GM18526 (cell line): Measurements from ENCODE around the gene SNX33.
A peak's percentile ranks its signal among the peaks of the same experiment; 100 is the strongest.

Source experiments
- POLR2A ChIP-seq: IDR thresholded peaks from 3 replicates; pipeline ENCODE4 v1.6.1; 2011; ENCODE audit not compliant: insufficient read length; ENCODE audit errors: extremely low read depth

Gene SNX33

DNA sequence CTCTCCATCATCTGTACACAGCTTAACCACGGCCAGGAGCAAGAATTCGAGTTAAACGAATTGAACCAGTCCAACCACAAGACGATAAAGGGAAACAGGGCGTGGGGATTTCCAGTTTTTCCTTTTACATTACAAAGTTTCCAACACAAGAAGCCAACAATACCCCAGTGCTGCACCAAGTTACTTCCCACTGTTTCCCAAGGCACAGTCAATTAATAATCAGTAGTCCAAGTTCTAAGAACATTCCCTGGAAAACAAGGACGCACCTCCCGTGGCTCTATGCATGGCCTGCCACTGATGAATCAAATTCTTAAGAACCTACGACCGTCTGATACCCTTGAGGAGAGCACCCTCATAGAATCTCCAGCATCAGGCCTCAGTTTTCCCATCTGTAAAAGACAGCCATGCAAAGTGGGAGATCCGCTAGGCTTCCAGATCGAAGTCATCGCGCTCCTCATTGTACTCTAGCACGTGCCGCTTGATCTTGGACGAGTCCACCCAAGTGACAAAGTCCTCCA lies 8.5 kb upstream of the SNX33 start:
- no peak for TF ChIP-seq POLR2A

DNA sequence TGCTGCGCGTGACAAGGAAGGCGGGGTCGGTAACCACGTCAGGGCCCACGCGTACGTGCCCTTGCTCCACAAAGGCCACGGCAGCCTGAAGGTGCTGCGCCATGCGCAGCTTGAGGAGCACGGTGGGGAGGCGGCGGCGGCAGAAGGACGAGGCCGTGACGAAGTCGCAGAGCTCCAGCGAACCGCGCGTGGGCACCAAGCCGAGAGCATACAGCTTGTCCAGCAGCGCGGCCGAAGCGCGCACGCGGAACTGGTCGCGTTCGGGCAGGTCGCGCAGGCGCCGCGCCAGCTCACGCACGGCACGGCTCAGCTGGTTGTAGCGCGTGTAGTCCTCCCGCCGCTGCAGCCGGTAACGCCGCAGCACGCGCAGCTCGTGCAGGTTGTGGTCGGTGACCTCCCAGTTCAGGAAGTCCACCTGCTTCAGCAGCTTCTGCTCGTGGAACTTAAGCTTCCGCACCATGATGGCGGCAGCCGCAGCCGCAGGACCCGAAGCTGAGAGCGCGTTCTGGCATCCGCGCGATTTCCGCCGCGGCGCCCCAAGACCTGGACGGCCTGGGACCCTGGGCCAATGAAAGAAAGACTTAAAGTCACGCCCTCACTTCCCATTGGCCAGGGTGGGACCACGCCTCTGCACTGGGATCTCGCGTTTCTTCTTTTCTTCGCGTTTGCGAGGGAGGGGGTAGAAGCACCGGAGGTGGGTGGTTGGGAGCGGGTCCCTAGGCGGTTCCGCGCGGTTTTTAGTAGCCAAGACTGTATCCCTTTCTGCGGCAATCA lies 7.8 kb upstream of the SNX33 start, which contains the start of gene IMP3:
IMP3 (minus strand) TSS at position 516 of the 774 bp plus-strand sequence; CDS start at position 460, 56 bp downstream.
- peak; percentile 99 for TF ChIP-seq POLR2A

DNA sequence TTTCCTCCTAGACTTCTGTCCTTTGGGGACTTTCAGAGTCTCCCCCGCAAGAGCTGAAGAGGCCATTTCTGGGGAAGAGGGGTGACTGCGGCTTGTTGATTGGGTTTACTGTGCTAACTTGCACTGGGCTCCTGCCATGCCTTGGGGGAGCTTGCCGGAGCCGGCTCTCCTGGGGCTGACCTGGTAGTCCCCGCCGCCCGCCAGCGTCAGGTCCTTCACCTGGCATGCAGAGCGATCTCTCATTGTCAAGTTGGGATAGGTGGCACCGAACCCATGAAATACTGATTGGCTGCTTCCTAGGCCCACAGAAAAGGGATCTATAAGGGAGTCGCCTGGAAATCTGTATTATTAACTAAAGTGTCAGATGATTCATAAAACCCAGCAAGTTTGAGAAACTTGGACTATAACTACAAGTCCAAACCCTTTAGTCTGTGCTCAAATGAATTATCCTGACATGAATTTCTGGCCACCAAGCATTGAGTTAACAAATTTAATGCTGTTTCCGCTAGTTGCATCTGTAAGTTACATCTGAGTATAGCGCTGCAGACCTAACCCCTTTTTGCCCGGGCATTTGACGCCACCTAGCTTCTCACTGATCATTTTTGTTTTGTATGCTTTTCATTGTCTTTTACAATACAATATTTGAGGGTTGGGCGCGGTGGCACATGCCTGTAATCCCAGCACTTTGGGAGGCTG lies 7.1 kb upstream of the SNX33 start:
- TF ChIP-seq POLR2A = no peak

DNA sequence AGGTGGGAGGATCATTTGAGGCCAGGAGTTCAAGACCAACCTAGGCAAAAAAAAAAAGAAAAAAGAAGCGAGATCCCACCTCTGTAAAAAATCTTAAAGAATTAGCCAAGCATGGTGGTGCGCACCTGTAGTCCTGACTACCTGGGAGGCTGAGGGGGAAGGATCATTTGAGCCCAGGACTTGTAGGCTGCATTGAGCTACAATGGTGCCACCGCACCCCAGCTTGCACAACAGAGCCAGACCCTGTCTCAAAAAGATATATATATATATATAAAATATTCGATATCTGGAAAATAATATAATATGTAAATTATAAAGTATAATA lies 6.6 kb upstream of the SNX33 start:
- TF ChIP-seq POLR2A = no peak

DNA sequence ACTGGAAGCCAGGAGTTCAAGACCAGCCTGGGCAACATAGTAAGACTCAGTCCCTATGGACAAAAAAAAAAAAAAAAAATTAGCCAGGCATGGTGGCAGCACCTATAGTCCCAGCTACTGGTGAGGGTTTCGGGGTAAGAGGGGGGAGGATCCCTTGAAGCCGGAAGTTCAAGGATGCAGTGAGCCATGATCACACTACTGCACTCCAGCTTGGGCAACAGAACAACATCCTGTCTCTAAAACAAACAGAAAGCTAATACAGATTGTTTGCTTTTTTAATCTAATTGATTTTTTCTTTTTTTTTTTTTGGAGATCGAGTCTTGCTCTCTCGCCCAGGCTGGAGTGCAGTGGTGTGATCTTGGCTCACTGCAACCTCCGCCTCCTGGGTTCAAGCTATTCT lies 6.1 kb upstream of the SNX33 start:
- no peak for TF ChIP-seq POLR2A

DNA sequence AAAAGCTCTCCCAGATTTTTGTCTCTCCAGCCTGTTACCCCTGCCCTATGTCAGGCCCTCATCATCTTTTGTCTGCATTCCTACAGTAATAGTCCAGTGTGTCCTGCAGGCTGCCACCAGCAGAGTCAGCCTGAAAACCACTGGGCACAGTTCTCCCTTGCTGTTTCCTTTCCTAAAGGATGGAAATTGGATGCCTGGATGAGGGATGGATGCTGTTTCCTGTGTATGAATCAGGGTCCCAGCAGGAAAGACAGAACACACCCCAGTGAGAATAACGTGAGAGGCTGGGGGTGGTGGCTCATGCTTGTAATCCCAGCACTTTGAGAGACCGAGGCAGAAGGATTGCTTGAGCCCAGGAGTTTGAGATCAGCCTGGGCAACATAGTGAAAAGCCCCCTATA lies 3.3 kb upstream of the SNX33 start:
- no peak for TF ChIP-seq POLR2A

DNA sequence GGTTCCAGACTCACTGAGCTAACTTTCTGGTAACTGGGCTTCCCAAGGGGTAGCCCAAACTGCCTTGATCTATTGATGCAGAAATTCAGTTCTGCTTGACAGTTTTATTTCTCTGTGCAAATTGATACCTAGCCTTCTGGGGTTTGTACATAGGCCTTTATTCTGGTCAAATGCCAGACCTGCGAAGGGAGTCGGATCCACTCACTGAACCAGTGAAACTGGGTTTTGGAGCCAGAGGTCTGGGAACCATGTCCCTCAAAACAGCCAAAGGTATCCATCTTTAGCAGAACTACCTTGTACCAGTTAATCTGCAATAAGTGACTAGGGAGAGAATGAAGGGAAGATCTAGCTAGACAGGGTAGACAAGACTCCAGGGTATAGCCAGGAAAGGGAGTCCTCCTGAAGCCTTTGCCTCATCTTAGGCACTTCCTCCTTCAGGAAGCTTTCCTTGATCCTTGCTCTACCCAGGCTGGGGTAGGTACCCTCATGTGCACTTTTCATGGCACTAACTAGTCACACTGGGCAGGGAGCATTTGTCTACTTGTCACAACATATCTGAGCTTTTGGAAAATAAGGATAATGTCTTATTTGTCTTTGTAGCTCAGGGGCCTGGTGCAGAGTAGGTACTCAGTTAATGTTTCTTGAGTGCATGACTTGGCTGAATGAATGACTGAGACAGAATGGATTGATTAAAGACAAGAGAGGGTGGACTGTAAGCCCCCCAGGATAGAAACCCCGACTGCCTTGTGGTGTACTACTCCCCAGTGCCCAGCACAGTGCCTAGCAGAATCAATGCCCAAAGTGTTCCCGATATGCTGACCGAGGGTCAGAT lies 1.4 kb upstream of the SNX33 start:
- no peak for TF ChIP-seq POLR2A

DNA sequence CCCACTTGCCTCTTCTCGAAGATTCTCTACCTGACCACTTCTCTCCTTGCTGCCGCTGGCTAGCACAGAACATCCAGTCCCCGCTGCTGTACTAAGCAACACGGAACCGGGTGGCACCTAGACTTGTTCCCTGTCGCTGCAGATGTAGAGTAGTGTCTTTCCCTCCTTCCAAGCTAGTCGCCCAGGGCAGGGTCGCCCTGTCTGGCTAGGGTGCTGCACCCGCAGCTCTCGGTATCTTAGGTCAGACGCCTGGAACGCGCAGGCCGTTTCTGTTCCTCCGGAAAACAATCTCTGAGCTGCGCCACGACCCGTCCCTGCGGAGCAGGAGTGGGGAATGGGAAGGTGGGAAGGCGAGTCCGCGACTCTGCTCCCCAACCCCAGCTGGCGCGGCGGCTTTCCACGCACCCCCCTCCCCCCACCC lies 758 bp upstream of the SNX33 start:
- TF ChIP-seq POLR2A = no peak

DNA sequence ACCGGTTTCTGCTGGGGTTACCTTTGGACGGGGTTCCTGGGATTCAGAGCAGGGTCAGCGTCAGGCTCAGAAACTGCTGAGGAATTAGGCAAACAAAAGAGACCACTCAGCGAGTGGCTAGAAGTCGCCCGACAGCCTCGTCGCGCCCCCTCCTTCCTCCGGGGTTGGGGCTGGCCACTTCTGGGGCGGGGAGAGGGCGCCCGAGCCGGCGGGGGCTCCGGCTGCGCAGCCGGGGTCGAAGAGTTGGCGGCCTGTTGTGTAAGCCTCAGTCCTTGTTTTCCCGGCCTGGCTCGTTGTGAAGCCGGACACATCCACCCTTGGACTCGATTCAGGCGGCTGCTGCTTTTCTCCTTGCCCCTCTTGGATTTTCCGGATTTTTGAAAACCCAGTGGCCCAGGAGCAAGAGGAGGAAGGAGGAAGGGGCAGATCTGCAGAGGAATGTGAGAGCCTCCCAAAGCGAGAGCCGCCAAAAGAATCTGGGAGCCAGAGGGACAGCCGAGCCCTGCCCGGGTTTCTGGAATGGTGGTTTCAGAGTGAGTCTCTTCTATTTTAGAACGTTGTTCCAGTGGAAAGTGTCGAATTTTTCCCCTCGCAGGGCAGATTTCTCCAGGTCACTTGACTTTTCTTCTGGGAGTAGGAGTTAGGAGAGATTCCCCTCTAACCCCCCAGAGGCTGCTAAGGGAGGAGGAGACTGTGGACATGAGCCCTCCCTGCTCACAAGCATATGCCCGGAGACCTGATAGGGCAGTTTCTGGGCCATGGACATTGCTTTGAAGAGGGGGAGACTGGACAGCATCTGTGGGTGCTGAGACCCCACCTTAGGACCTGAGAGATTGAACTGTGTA lies 666 bp downstream of the SNX33 start:
- TF ChIP-seq POLR2A = no peak

DNA sequence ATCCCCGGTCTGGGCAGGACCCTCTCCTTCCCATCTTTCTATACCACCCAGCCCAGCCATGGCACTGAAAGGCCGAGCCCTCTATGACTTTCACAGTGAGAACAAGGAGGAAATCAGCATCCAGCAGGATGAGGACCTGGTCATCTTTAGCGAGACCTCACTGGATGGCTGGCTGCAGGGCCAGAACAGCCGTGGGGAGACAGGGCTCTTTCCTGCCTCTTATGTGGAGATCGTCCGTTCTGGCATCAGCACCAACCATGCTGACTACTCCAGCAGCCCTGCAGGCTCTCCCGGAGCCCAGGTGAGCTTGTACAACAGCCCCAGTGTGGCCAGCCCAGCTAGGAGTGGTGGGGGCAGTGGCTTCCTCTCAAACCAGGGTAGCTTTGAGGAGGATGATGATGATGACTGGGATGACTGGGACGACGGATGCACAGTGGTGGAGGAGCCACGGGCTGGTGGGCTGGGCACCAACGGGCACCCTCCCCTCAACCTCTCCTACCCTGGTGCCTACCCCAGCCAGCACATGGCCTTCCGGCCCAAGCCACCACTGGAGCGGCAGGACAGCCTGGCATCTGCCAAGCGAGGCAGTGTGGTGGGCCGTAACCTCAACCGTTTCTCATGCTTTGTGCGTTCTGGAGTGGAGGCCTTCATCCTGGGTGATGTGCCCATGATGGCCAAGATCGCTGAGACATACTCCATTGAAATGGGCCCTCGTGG lies 1.5 kb downstream of the SNX33 start:
- no peak for TF ChIP-seq POLR2A

DNA sequence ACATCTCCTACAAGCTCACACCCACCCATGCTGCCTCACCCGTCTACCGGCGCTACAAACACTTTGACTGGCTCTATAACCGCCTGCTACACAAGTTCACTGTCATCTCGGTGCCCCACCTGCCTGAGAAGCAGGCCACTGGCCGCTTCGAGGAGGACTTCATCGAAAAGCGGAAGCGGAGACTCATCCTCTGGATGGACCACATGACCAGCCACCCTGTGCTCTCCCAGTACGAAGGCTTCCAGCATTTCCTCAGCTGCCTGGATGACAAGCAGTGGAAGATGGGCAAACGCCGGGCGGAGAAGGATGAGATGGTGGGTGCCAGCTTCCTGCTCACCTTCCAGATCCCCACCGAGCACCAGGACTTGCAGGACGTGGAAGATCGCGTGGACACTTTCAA lies 2.1 kb downstream of the SNX33 start:
- no peak for TF ChIP-seq POLR2A

DNA sequence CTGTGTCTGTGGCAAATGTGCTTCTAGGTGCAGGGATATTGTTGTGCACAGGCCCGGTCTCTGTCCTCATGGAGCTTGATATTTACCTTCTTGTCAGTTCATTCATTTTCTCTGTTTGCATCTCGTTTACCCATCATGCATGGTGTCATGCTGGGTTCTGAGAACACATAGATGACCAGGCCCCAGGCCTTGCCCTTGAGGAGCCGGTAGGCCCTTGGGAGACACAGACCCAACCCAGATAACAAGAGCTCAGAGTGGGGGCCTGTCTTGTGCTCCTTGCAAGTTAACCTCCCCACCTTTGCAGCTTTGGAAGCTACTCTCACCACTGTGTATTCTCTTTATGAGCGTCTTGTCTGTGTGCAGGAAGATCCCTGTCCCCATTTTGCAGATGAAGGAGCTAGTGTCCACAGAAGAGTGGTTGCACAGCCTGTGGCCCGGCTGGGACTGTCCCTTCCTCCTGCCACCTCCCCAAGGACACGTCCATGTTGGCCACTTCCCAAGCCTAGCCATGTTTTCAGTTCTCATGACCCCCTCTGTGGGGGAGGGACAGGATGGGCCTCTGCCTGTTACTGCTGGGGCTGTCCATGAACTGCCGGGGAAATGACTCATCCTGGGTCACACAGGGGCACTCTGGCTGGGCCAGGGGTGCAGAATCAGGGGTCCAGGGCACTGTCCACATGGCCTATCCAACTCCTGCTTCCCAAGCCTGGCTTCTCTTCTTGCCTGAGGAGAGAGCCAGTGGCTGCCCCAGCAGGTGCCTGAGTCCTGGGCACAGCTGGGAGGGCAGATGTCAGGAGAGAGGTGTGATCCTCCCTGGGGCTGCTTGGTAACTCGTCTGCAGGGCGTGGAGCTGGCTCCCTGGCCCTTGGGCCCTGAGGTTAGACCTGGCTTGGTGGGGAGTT lies 3.4 kb downstream of the SNX33 start:
- TF ChIP-seq POLR2A = no peak

DNA sequence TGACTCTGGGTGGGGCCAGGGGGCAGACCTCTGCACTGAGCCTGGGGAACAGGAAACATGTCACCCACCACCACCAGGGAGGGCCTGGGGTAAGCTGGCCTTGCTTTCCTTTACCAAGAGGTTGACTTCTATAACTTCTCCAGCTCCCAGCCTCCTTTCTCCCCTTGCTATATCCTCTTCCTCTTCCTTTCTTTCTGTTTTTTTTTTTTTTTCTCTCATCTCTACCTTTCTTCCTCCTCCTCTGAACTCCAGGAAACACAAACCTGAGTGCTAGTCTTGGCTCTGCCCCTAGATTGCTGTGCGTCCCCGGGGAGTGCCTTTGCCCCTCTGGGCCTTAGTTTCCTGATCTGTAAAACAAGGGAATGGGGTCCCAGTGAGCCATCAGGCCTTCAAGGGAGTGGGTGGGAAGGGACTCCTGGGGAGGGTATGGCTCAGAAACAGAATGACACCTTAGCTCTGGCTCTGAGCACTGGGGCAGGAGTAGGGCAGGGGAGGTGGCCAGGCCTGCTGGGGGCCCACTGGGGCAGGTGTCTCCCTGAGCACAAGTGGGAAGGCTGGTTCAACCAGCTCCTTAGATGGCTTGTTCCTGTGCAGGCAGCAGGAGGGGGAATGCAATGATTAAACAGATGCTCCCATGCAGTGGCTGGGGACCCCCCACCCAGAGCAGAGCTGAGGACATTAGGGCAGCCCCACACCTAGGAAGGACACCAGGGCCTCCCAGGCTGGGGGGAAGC lies 4.3 kb downstream of the SNX33 start:
- no peak for TF ChIP-seq POLR2A
